B cell (primary cell): ENCODE data around the gene ARV1. TPM values are rescaled to one million over a fixed set of nuclear protein-coding genes. Genes with fewer than 3 reads are reported as not detected.

Experiments
- ATAC-seq: fragments of 200-7000 bp; cut with Tn5 transposase; one replicate; pipeline ENCODE4 v1.10.0; 2021; ENCODE audit warnings: low read depth, mild to moderate bottlenecking, moderate number of reproducible peaks, moderate library complexity
- CTCF ChIA-PET: fragments of 350-600 bp; sonication (Branson Sonifier 250); formaldehyde crosslinking; loops from one replicate; lab custom pipeline; 2021; ENCODE audit warnings: antibody characterized with exemption, inconsistent platforms; lab: Charles Lee
- POLR2A ChIA-PET: fragments of 350-600 bp; sonication (Branson Sonifier 250); formaldehyde crosslinking; loops from one replicate; lab custom pipeline; 2021; ENCODE audit warnings: antibody characterized with exemption; lab: Charles Lee
- DNase-seq: peaks from one replicate; pipeline ENCODE4 v3.0.0; 2013
- H2AFZ ChIP-seq: 2 replicates; pipeline ENCODE4 v1.6.1; 2012; ENCODE audit warnings: mild to moderate bottlenecking, low read depth, low read length; ENCODE audit not compliant: insufficient read depth, poor library complexity, severe bottlenecking
- H3K27ac ChIP-seq, 2 donors: 1 replicate in 1 of 2; 2 replicates in 1 of 2; pipeline ENCODE4 v1.5.1; 2012 to 2013; ENCODE audit warnings: low read length in 2 of 2, mild to moderate bottlenecking in 2 of 2, moderate library complexity in 1 of 2
- H3K27me3 ChIP-seq, 4 experiments: fragments of 200-600 bp in 1 of 4; sonication (generic) in 1 of 4; replicated peaks in 1 of 4; 1 replicate in 2 of 4; 2 replicates in 2 of 4; pipeline versions ENCODE4 v1.6.1 to v1.7.0; 2013 to 2016; ENCODE audit warnings: low read length in 3 of 4, mild to moderate bottlenecking in 2 of 4, mixed read lengths in 1 of 4, moderate library complexity in 1 of 4; ENCODE audit not compliant: insufficient read depth in 4 of 4, control insufficient read depth in 3 of 4; ENCODE audit errors: control extremely low read depth in 1 of 4
- H3K36me3 ChIP-seq, 2 experiments: replicated peaks in 1 of 2; 1 replicate in 1 of 2; 2 replicates in 1 of 2; pipeline versions ENCODE4 v1.6.1 to v1.7.1; 2013; ENCODE audit warnings: low read length in 1 of 2; ENCODE audit not compliant: insufficient read depth in 2 of 2, control insufficient read depth in 1 of 2; ENCODE audit errors: control extremely low read depth in 1 of 2, extremely low read depth in 1 of 2
- H3K4me1 ChIP-seq, 2 donors: fragments of 200-600 bp in 1 of 2; sonication (generic) in 1 of 2; 1 replicate in 1 of 2; 2 replicates in 1 of 2; pipeline versions ENCODE4 v1.5.1 to v1.6.1; 2013 to 2017; ENCODE audit warnings: low read length in 2 of 2; ENCODE audit not compliant: control insufficient read depth in 2 of 2, insufficient read depth in 2 of 2
- H3K4me2 ChIP-seq: replicated peaks from 2 replicates; pipeline ENCODE3; 2012; ENCODE audit warnings: mild to moderate bottlenecking, low read depth, low read length; ENCODE audit not compliant: poor library complexity, severe bottlenecking
- H3K4me3 ChIP-seq, 5 experiments: fragments of 200-600 bp in 1 of 5; sonication (generic) in 1 of 5; 1 replicate in 3 of 5; 2 replicates in 2 of 5; pipeline versions ENCODE4 v1.5.1 to v1.7.0; 2011 to 2016; ENCODE audit warnings: low read length in 4 of 5, mild to moderate bottlenecking in 4 of 5, low read depth in 2 of 5, control low read depth in 1 of 5, moderate library complexity in 1 of 5; ENCODE audit not compliant: insufficient read depth in 1 of 5; ENCODE audit errors: control extremely low read depth in 1 of 5, extremely low read depth in 1 of 5
- H3K79me2 ChIP-seq: fragments of 200-600 bp; sonication (generic); one replicate; pipeline ENCODE4 v1.6.0; 2016; ENCODE audit warnings: low read length; ENCODE audit not compliant: control insufficient read depth, insufficient read depth
- H3K9ac ChIP-seq: fragments of 200-600 bp; sonication (generic); 2 replicates; pipeline ENCODE4 v1.6.1; 2017; ENCODE audit warnings: mild to moderate bottlenecking, low read length, moderate library complexity
- H3K9me3 ChIP-seq, 3 donors: one replicate each; pipeline versions ENCODE4 v1.6.1 to v1.7.1; 2013; ENCODE audit warnings: low read length in 2 of 3; ENCODE audit not compliant: control insufficient read depth in 2 of 3, insufficient read depth in 1 of 3; ENCODE audit errors: control extremely low read depth in 1 of 3
- H4K20me1 ChIP-seq: 2 replicates; pipeline ENCODE4 v1.6.0; 2012; ENCODE audit warnings: mild to moderate bottlenecking, low read length; ENCODE audit not compliant: insufficient read depth, control insufficient read depth, poor library complexity, severe bottlenecking
- H3K27ac Mint-ChIP-seq: one replicate; pipeline ENCODE4 v1.8.0; 2021; ENCODE audit warnings: mixed read lengths
- H3K27me3 Mint-ChIP-seq: one replicate; pipeline ENCODE4 v1.8.0; 2021; ENCODE audit warnings: mixed read lengths
- H3K4me1 Mint-ChIP-seq: one replicate; pipeline ENCODE4 v1.8.0; 2021; ENCODE audit warnings: mixed read lengths
- H3K4me3 Mint-ChIP-seq: one replicate; pipeline ENCODE4 v1.8.0; 2021; ENCODE audit warnings: mixed read lengths
- H3K9me3 Mint-ChIP-seq: one replicate; pipeline ENCODE4 v1.8.0; 2022; ENCODE audit warnings: mixed read lengths; ENCODE audit not compliant: insufficient read depth
- CTCF ChIP-seq: fragments of 200-600 bp; IDR thresholded peaks from one replicate; pipeline ENCODE4 v1.8.0; 2022; ENCODE audit warnings: antibody characterized with exemption, mild to moderate bottlenecking
- EZH2 ChIP-seq: IDR thresholded peaks from 2 replicates; pipeline ENCODE4 v1.6.1; 2012; ENCODE audit warnings: borderline replicate concordance, low read depth, mild to moderate bottlenecking, moderate library complexity, low read length; ENCODE audit not compliant: insufficient read depth, poor library complexity, severe bottlenecking
- WGBS: methylation state at CpG from one replicate; pipeline ENCODE4 v1.1.5; 2013; ENCODE audit warnings: missing lambda C conversion rate; ENCODE audit not compliant: insufficient coverage; 5-methylcytosine and 5-hydroxymethylcytosine counted together
- intact Hi-C: fragments of 100-400 bp; cut with micrococcal nuclease; formaldehyde crosslinking; loops from one replicate; pipeline ENCODE4 v1.10.0; 2022
- polyA plus RNA-seq: library from polyadenylated mRNA; depleted of rRNA; stranded (reverse); fragments of >200 nt; gene quantifications from 2 replicates; pipeline ENCODE4 v1.2.3, GENCODE V29; 2012
- total RNA-seq, 2 donors: library from RNA; stranded (reverse); fragments of 120-200 nt in 1 of 2; gene quantifications; 1 replicate in 1 of 2; 2 replicates in 1 of 2; pipeline versions ENCODE4 v1.2.3 to v1.2.4, GENCODE V29; 2013 to 2022

Gene ARV1
- total and polyA plus RNA-seq, 2 donors (not counting 1 experiment from before 2014, with no cell fraction given) = 10.7 to 11.6 TPM

DNA sequence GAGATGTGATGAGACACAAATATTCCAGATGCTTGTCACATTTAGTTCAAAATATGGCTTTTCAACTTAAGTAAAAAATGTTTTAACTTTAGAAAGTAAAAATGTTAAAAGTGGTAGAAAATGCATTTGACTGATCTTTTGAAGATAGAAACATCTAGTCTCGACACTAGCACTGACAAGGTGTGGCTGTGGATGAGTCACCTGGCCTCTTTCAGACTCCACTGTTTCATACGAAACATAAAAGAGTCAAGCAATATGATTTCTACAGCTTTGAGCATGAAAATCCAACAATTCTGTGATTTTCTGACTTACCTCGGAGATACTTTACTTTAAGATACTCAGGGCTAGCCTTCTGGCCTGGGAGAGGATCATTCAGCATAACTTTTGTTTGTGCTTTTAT lies 47.9 kb upstream of the ARV1 start:
- H3K27ac Mint-ChIP-seq = peak overlapping the region; percentile 56
- no peaks in the 10 kb centered on the region for H3K27me3 Mint-ChIP-seq
- ChIA-PET CTCF (interaction anchor here (0.9 to 1.2 kb wide), 2 partner anchors 10 to 48 kb away, joined by 3 to 4 read pairs; partner anchors contain the start of genes ARV1 and TTC13), POLR2A (no interaction called here)
- TF ChIP-seq CTCF = no peak
- no peak for TF ChIP-seq EZH2
- intact Hi-C loops = no loop called here
- H3K9me3 Mint-ChIP-seq = no peaks in the 10 kb centered on the region
- no peaks in the 10 kb centered on the region for H4K20me1 ChIP-seq
- H3K4me1 Mint-ChIP-seq = no peaks in the 10 kb centered on the region
- H3K9me3 ChIP-seq = no peaks in the 10 kb centered on the region
- no peak overlapping the region for H3K9ac ChIP-seq
- DNase-seq = no peak
- H3K4me1 ChIP-seq = no peaks in the 10 kb centered on the region
- ATAC-seq = no peak
- peaks cover 12 to 69% of the 10 kb centered on the region in 2 experiments for H3K36me3 ChIP-seq
- H2AFZ ChIP-seq = no peak overlapping the region
- no peaks in the 10 kb centered on the region for H3K79me2 ChIP-seq
- H3K27ac ChIP-seq = no peak overlapping the region
- H3K4me3 ChIP-seq = no peak overlapping the region
- WGBS = 100% methylated on average over 2 of the region's 3 CpGs
- no peak overlapping the region for H3K4me3 Mint-ChIP-seq
- H3K27me3 ChIP-seq = no peaks in the 10 kb centered on the region
- H3K4me2 ChIP-seq = no peak overlapping the region

- no peaks in the 10 kb centered on the region for H3K9me3 ChIP-seq
- H2AFZ ChIP-seq = no peak overlapping the region
- no peak overlapping the region for H3K4me3 Mint-ChIP-seq
- no peaks in the 10 kb centered on the region for H3K9me3 Mint-ChIP-seq
- no peak overlapping the region for H3K9ac ChIP-seq
- H3K27me3 ChIP-seq = no peaks in the 10 kb centered on the region
- intact Hi-C loops = no loop called here
- H3K79me2 ChIP-seq = no peaks in the 10 kb centered on the region
- no peak overlapping the region for H3K4me2 ChIP-seq
- WGBS = 93% methylated on average over 2 of the region's 6 CpGs
- H3K4me1 Mint-ChIP-seq = no peaks in the 10 kb centered on the region
- no peak for ATAC-seq
- H3K4me1 ChIP-seq = no peaks in the 10 kb centered on the region
- DNase-seq = no peak
- ChIA-PET CTCF (no interaction called here), POLR2A (no interaction called here)
- no peak overlapping the region for H3K27ac ChIP-seq
- H4K20me1 ChIP-seq = no peaks in the 10 kb centered on the region
- no peak overlapping the region for H3K27ac Mint-ChIP-seq
- H3K27me3 Mint-ChIP-seq = no peaks in the 10 kb centered on the region
- H3K4me3 ChIP-seq = no peak overlapping the region
- TF ChIP-seq CTCF (no peak), EZH2 (no peak)
- H3K36me3 ChIP-seq = peaks cover 12 to 64% of the 10 kb centered on the region in 2 experiments
Measured at GRCh38 chr1:230935852-230936251, 43.0 kb upstream of the ARV1 start.
